SK-N-SH treated with all-trans-retinoic acid at 6 μM for 48 hours (cell line): ENCODE data around the gene TBXA2R.
"Not testable (repeated sequence)": the region's sequence is repeated elsewhere in the genome, so short reads cannot be mapped to it uniquely, and the experiment has no call there.

Experiments used
- ATAC-seq: fragments of 200-7000 bp; cut with Tn5 transposase; 3 replicates; pipeline ENCODE4 v1.9.1; 2020; ENCODE audit warnings: mild to moderate bottlenecking, moderate library complexity
- ARNTL ChIP-seq: fragments of 450-650 bp; formaldehyde crosslinking; IDR thresholded peaks from 2 replicates; pipeline ENCODE4 v1.5.0; 2020; ENCODE audit warnings: low read depth, mild to moderate bottlenecking, moderate library complexity, borderline replicate concordance
- BACH2 ChIP-seq: fragments of 250-450 bp; sonication (Bioruptor Pico); IDR thresholded peaks from 2 replicates; pipeline ENCODE4 v1.9.0; 2021; ENCODE audit warnings: mild to moderate bottlenecking, borderline replicate concordance
- CSDC2 ChIP-seq: fragments of 250-450 bp; sonication (Bioruptor Pico); IDR thresholded peaks from 2 replicates; pipeline ENCODE4 v1.5.0; 2020; ENCODE audit warnings: mild to moderate bottlenecking, moderate library complexity
- ESRRG ChIP-seq: fragments of 250-450 bp; sonication (Bioruptor Pico); IDR thresholded peaks from 2 replicates; pipeline ENCODE4 v1.6.1; 2021; ENCODE audit warnings: mild to moderate bottlenecking
- GLIS3 ChIP-seq: fragments of 250-450 bp; sonication (Bioruptor Pico); IDR thresholded peaks from 2 replicates; pipeline ENCODE4 v1.5.0; 2020; ENCODE audit warnings: mild to moderate bottlenecking, moderate library complexity
- ISL1 ChIP-seq: fragments of 250-450 bp; sonication (Bioruptor Pico); IDR thresholded peaks from 2 replicates; pipeline ENCODE4 v2.1.2; 2022; ENCODE audit warnings: mild to moderate bottlenecking, moderate library complexity
- OSR1 ChIP-seq: fragments of 250-450 bp; sonication (Bioruptor Pico); IDR thresholded peaks from 2 replicates; pipeline ENCODE4 v1.8.0; 2022; ENCODE audit warnings: moderate library complexity, mild to moderate bottlenecking, inconsistent platforms
- PPARA ChIP-seq: fragments of 250-450 bp; sonication (Bioruptor Pico); IDR thresholded peaks from 2 replicates; pipeline ENCODE4 v1.5.0; 2020; ENCODE audit warnings: mild to moderate bottlenecking, borderline replicate concordance
- RARB ChIP-seq: fragments of 250-450 bp; sonication (Bioruptor Pico); IDR thresholded peaks from 2 replicates; pipeline ENCODE4 v1.8.0; 2021; ENCODE audit warnings: mild to moderate bottlenecking, moderate library complexity
- SNAI2 ChIP-seq: fragments of 250-450 bp; sonication (Bioruptor Pico); IDR thresholded peaks from 2 replicates; pipeline ENCODE4 v1.5.0; 2020; ENCODE audit warnings: mild to moderate bottlenecking, moderate library complexity
- TCF4 ChIP-seq: fragments of 250-450 bp; sonication (Bioruptor Pico); IDR thresholded peaks from 2 replicates; pipeline ENCODE4 v1.8.0; 2021; ENCODE audit warnings: mild to moderate bottlenecking, moderate library complexity, borderline replicate concordance
- ZC3H10 ChIP-seq: fragments of 250-450 bp; sonication (Bioruptor Pico); IDR thresholded peaks from 2 replicates; pipeline ENCODE4 v1.5.1; 2021; ENCODE audit warnings: mild to moderate bottlenecking, moderate library complexity
- ZFP3 ChIP-seq: fragments of 250-450 bp; sonication (Bioruptor Pico); IDR thresholded peaks from 2 replicates; pipeline ENCODE4 v1.5.0; 2020; ENCODE audit warnings: mild to moderate bottlenecking, moderate library complexity
- ZNF565 ChIP-seq: fragments of 450-650 bp; formaldehyde crosslinking; conservative IDR thresholded peaks from 2 replicates; pipeline ENCODE4 v1.5.0; 2020; ENCODE audit warnings: low read depth, mild to moderate bottlenecking, moderate library complexity
- ZNF70 ChIP-seq: fragments of 450-650 bp; formaldehyde crosslinking; IDR thresholded peaks from 2 replicates; pipeline ENCODE4 v1.5.0; 2020; ENCODE audit warnings: mild to moderate bottlenecking, moderate library complexity
- ZNF8 ChIP-seq: fragments of 450-650 bp; formaldehyde crosslinking; IDR thresholded peaks from 2 replicates; pipeline ENCODE4 v1.5.0; 2020; ENCODE audit warnings: mild to moderate bottlenecking, moderate library complexity
- TF ChIP-seq, protein P1 (sequence below): fragments of 250-450 bp; sonication (Bioruptor Pico); IDR thresholded peaks from 2 replicates; pipeline ENCODE4 v1.5.1; 2020; ENCODE audit warnings: low read depth, mild to moderate bottlenecking, moderate library complexity
- TF ChIP-seq, protein P2 (sequence below): fragments of 250-450 bp; sonication (Bioruptor Pico); IDR thresholded peaks from 2 replicates; pipeline ENCODE4 v1.5.0; 2020; ENCODE audit warnings: mild to moderate bottlenecking, moderate library complexity
- TF ChIP-seq, protein P3 (sequence below): fragments of 250-450 bp; sonication (Bioruptor Pico); IDR thresholded peaks from 2 replicates; pipeline ENCODE4 v1.8.0; 2020; ENCODE audit warnings: mild to moderate bottlenecking, moderate library complexity, borderline replicate concordance
- TF ChIP-seq, protein P4 (sequence below): fragments of 250-450 bp; sonication (Bioruptor Pico); IDR thresholded peaks from 2 replicates; pipeline ENCODE4 v1.5.1; 2021; ENCODE audit warnings: mild to moderate bottlenecking, moderate library complexity

Gene TBXA2R

DNA sequence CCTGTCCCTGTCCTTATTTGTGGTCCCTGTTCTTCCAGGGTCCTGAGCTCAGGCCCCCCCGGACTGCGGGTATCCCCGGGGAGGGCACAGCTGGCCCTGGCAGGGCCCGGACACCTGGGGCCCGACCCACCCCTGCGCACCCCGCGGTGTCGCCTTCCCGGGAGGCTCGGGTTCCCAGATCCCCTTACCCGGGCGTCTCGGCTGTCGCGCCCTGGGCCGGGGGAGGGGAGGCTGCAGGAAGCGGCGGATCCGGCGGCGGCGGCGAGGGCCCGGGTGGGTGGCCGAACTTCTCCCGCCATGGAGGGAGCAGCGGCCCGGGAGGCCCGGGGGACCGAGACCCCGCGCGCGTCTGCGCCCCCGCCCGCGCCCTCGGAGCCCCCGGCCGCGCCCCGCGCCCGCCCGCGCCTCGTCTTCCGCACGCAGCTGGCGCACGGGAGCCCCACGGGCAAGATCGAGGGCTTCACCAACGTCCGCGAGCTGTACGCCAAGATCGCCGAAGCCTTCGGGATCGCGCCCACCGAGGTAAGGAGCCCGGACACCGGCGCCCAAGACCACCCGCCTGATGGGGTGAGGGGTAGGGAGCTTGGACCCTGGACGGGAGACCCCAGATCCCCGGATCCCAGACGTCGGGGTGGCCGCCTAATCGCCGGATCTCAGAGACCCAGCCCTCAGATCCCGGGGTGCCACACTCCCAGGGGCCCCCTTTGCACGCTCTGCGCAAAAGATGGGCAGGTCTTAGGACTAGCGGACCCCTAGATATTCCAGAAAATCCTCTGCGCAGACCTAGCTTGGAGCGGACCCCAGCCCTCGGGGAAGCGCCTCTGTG is 21.2 kb downstream of the TBXA2R start, which contains the start of gene GIPC3:
Gene GIPC3, plus strand, starts transcription at position 178 of the 826 bp plus-strand sequence. Its CDS starts 120 bp downstream, at position 298.
- no peak for ATAC-seq
- TF ChIP-seq ARNTL (CRISPR knock-in tag) (no peak), SNAI2 (CRISPR knock-in tag) (no peak), ZNF565 (CRISPR knock-in tag) (no peak), ESRRG (CRISPR knock-in tag) (no peak), CSDC2 (CRISPR knock-in tag) (no peak), BACH2 (CRISPR knock-in tag) (no peak), TCF4 (CRISPR knock-in tag) (no peak), ZFP3 (CRISPR knock-in tag) (no peak)

DNA sequence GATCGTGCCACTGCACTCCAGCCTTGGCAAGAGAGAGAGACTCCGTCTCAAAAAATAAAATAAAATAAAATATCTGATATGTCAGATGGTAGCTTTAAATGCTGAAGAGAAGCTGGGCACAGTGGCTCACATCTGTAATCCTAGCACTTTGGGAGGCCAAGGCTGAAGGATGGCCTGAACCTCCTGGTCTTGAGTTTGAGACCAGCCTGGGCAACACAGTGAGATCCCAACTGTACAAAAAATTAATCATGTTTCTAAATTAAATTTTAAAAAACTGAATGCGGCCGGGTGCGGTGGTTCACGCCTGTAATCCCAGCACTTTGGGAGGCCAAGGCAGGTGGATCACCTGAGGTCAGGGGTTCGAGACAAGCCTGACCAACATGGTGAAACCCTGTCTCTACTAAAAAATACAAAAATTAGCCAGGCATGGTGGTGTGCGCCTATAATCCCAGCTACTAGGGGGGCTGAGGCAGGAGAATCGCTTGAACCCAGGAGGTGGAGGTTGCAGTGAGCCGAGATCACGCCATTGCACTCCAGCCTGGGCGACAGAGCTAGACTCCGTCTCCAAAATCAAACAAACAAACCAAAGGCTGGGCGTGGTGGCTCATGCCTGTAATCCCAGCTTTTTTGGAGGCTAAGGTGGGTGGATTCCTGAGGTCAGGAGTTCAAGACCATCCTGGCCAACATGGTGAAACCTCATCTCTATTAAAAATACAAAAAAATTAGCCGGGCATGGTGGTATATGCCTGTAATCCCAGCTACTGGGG is 22.5 kb downstream of the TBXA2R start:
- not testable (repeated sequence) for ATAC-seq

DNA sequence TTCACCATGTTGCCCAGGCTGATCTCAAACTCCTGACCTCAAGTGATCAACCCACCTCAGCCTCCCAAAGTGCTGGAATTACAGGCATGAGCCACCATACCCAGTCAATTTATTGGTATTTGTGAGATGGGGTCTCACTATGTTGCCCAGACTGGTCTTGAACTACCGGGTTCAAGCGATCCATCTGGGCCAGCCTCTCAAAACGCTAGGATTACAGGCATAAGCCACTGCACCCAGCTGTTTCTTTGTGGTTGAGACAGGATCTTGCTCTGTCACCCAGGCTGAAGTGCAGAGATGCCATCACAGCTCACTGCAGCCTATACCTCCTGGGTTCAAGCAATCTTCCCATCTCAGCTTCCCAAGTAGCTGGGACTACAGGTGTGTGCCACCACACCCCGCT is 24.9 kb downstream of the TBXA2R start:
- not testable (repeated sequence) for ATAC-seq

DNA sequence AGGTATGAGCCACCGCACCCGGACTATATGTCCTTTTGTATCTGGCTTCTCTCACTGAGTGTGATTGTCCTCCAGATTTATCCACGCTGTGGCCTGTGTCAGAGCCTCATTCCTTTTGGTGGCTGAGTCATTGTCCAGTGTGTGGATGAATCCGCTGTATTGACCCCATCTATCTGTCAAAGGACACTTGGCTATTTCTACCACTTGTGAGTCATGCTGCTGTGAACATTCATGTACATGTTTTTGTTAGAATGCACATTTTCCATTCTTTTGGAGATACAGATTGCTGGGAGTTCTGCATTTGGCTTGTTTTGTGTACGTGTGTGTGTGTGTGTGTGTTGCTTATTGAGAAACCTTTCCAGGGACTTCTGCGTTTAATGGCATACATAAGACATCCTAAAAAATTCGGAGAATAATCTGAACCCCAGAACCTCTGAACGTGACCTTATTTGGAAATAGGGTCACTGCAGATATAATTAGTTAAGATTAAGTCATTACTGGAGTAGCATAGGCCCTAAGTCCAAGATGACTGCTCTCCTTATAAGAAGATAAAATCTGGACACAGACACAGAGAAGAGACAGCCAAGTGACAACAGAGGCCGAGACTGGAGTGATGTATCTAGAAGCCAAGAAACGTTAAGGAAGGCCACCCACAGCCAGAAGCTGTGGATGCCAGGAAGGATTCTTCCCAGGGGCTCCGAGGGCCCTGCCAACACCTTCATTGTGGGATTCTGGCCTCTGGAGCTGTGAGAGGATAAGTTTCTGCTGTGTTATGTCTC is 26.3 kb downstream of the TBXA2R start:
- ATAC-seq = peak; percentile 85
- TF ChIP-seq SNAI2 (CRISPR knock-in tag) = no peak
- no peak for TF ChIP-seq PPARA
- TF ChIP-seq ZC3H10 (CRISPR knock-in tag) = no peak

DNA sequence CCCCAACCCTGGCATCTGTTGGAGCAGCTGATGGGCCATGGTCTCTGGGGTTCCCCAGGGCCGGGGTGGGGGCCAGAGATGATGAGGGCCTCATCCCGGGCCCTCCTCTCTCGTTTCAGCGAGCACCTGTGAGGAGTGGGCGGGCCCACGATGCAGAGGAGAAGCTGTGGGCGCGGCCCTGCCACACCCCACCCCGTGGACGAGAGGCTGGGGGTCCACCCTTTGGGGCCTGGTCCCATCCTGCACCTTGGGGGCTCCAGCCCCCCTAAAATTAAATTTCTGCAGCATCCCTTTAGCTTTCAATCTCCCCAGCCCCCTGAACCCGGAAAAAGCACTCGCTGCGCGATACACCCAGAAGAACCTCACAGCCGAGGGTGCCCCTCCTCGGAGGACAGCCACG is 28.3 kb downstream of the TBXA2R start:
- ATAC-seq = no peak
- TF ChIP-seq ZC3H10 (CRISPR knock-in tag) (no peak), ISL1 (CRISPR knock-in tag) (no peak), TCF4 (CRISPR knock-in tag) (no peak), ZNF8 (no peak), GLIS3 (no peak), ZNF70 (CRISPR knock-in tag) (no peak), PPARA (no peak), ESRRG (CRISPR knock-in tag) (no peak), ZFP3 (CRISPR knock-in tag) (no peak), CSDC2 (CRISPR knock-in tag) (no peak), ARNTL (CRISPR knock-in tag) (no peak), BACH2 (CRISPR knock-in tag) (no peak), SNAI2 (CRISPR knock-in tag) (no peak), ZNF565 (CRISPR knock-in tag) (no peak), RARB (CRISPR knock-in tag) (no peak), OSR1 (CRISPR knock-in tag) (no peak)
- TF ChIP-seq, protein P1, sequence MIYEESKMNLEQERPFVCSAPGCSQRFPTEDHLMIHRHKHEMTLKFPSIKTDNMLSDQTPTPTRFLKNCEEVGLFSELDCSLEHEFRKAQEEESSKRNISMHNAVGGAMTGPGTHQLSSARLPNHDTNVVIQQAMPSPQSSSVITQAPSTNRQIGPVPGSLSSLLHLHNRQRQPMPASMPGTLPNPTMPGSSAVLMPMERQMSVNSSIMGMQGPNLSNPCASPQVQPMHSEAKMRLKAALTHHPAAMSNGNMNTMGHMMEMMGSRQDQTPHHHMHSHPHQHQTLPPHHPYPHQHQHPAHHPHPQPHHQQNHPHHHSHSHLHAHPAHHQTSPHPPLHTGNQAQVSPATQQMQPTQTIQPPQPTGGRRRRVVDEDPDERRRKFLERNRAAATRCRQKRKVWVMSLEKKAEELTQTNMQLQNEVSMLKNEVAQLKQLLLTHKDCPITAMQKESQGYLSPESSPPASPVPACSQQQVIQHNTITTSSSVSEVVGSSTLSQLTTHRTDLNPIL (CRISPR knock-in tag) = no peak
- TF ChIP-seq, protein P2, sequence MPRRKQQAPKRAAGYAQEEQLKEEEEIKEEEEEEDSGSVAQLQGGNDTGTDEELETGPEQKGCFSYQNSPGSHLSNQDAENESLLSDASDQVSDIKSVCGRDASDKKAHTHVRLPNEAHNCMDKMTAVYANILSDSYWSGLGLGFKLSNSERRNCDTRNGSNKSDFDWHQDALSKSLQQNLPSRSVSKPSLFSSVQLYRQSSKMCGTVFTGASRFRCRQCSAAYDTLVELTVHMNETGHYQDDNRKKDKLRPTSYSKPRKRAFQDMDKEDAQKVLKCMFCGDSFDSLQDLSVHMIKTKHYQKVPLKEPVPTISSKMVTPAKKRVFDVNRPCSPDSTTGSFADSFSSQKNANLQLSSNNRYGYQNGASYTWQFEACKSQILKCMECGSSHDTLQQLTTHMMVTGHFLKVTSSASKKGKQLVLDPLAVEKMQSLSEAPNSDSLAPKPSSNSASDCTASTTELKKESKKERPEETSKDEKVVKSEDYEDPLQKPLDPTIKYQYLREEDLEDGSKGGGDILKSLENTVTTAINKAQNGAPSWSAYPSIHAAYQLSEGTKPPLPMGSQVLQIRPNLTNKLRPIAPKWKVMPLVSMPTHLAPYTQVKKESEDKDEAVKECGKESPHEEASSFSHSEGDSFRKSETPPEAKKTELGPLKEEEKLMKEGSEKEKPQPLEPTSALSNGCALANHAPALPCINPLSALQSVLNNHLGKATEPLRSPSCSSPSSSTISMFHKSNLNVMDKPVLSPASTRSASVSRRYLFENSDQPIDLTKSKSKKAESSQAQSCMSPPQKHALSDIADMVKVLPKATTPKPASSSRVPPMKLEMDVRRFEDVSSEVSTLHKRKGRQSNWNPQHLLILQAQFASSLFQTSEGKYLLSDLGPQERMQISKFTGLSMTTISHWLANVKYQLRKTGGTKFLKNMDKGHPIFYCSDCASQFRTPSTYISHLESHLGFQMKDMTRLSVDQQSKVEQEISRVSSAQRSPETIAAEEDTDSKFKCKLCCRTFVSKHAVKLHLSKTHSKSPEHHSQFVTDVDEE (CRISPR knock-in tag) = no peak
- TF ChIP-seq, protein P3, sequence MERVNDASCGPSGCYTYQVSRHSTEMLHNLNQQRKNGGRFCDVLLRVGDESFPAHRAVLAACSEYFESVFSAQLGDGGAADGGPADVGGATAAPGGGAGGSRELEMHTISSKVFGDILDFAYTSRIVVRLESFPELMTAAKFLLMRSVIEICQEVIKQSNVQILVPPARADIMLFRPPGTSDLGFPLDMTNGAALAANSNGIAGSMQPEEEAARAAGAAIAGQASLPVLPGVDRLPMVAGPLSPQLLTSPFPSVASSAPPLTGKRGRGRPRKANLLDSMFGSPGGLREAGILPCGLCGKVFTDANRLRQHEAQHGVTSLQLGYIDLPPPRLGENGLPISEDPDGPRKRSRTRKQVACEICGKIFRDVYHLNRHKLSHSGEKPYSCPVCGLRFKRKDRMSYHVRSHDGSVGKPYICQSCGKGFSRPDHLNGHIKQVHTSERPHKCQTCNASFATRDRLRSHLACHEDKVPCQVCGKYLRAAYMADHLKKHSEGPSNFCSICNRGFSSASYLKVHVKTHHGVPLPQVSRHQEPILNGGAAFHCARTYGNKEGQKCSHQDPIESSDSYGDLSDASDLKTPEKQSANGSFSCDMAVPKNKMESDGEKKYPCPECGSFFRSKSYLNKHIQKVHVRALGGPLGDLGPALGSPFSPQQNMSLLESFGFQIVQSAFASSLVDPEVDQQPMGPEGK (CRISPR knock-in tag) = no peak
- TF ChIP-seq, protein P4, sequence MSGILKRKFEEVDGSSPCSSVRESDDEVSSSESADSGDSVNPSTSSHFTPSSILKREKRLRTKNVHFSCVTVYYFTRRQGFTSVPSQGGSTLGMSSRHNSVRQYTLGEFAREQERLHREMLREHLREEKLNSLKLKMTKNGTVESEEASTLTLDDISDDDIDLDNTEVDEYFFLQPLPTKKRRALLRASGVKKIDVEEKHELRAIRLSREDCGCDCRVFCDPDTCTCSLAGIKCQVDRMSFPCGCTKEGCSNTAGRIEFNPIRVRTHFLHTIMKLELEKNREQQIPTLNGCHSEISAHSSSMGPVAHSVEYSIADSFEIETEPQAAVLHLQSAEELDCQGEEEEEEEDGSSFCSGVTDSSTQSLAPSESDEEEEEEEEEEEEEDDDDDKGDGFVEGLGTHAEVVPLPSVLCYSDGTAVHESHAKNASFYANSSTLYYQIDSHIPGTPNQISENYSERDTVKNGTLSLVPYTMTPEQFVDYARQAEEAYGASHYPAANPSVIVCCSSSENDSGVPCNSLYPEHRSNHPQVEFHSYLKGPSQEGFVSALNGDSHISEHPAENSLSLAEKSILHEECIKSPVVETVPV (CRISPR knock-in tag) = no peak
